NT2/D1 (cell line): ENCODE results near the gene ZNF470.

Experiments
- YY1 ChIP-seq: IDR thresholded peaks from 2 replicates; pipeline ENCODE4 v1.6.1; 2011; ENCODE audit not compliant: insufficient read length, insufficient read depth
- ZNF274 ChIP-seq: IDR thresholded peaks from 2 replicates; pipeline ENCODE4 v1.6.1; 2011; ENCODE audit warnings: mild to moderate bottlenecking, low read depth, low read length

DNA sequence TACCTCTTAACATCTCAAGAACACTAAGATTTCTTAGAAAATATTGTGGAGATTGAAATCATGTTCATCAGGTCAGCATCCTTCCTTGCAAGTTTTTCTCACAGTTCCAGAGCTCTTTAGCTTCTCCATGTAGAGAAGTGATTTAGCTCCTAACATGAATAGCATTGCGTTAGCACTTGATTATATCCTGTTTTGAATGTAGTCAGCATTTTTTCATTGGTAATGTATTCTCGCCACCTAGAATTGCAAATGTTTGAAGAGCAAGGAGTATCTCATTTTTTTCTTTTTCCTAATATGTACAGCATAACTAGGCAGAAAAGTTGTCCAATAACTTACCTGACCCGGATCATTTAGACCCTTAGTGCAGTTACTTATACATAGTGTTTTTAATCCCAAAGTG, 6.6 kb downstream of the ZNF470 start:
- no peak for TF ChIP-seq YY1
- TF ChIP-seq ZNF274 = no peak
